WTC11 (cell line): ENCODE results near the gene SLC1A3. TPM values are rescaled to one million over a fixed set of nuclear protein-coding genes. Genes with fewer than 3 reads are reported as not detected.
A peak's percentile ranks its signal among the peaks of the same experiment; 100 is the strongest.

Source experiments
- ATAC-seq: fragments of 200-7000 bp; cut with Tn5 transposase; 2 replicates; pipeline ENCODE4 v1.10.0; 2021; ENCODE audit warnings: mild to moderate bottlenecking, moderate library complexity
- CTCF ChIA-PET: fragments of 300-600 bp; sonication (Branson Sonifier 250); formaldehyde crosslinking; loops from one replicate; lab custom pipeline; 2021; ENCODE audit warnings: antibody characterized with exemption; lab: Charles Lee
- POLR2A ChIA-PET: fragments of 350-600 bp; sonication (Branson Sonifier 250); formaldehyde crosslinking; loops from one replicate; lab custom pipeline; 2021; ENCODE audit warnings: antibody characterized with exemption; lab: Charles Lee
- DNase-seq: peaks from one replicate; pipeline ENCODE4 v3.0.0; 2021; ENCODE audit warnings: low spot score
- H3K27ac Mint-ChIP-seq: 2 replicates; pipeline ENCODE4 v1.8.0; 2021; ENCODE audit warnings: mixed read lengths
- H3K27me3 Mint-ChIP-seq: 2 replicates; pipeline ENCODE4 v1.8.0; 2021; ENCODE audit warnings: low read depth, mild to moderate bottlenecking, moderate library complexity, mixed read lengths
- H3K36me3 Mint-ChIP-seq: 2 replicates; pipeline ENCODE4 v1.8.0; 2021; ENCODE audit warnings: mixed read lengths
- H3K4me1 Mint-ChIP-seq: 2 replicates; pipeline ENCODE4 v1.8.0; 2022; ENCODE audit warnings: mixed read lengths
- H3K4me3 Mint-ChIP-seq: 2 replicates; pipeline ENCODE4 v1.8.0; 2021; ENCODE audit warnings: mild to moderate bottlenecking, moderate library complexity, mixed read lengths
- H3K9me3 Mint-ChIP-seq: 2 replicates; pipeline ENCODE4 v1.8.0; 2021; ENCODE audit warnings: mixed read lengths
- ATF6 ChIP-seq: sonication (generic); formaldehyde crosslinking; IDR thresholded peaks from 2 replicates; pipeline ENCODE4 v1.8.1; 2023; ENCODE audit warnings: mild to moderate bottlenecking, missing genetic modification reagents
- CBFB ChIP-seq: sonication (generic); formaldehyde crosslinking; IDR thresholded peaks from 2 replicates; pipeline ENCODE4 v1.8.1; 2022; ENCODE audit warnings: mild to moderate bottlenecking, low read depth, missing genetic modification reagents
- KAT7 ChIP-seq: sonication (generic); formaldehyde crosslinking; IDR thresholded peaks from 2 replicates; pipeline ENCODE4 v1.8.1; 2023; ENCODE audit warnings: missing genetic modification reagents, mild to moderate bottlenecking, borderline replicate concordance
- MXD4 ChIP-seq: fragments of 250-450 bp; sonication (Bioruptor Pico); IDR thresholded peaks from 2 replicates; pipeline ENCODE4 v1.8.0; 2021; ENCODE audit warnings: mild to moderate bottlenecking, moderate library complexity, borderline replicate concordance
- NFATC4 ChIP-seq: fragments of 250-450 bp; sonication (Bioruptor Pico); IDR thresholded peaks from 2 replicates; pipeline ENCODE4 v1.9.0; 2021; ENCODE audit warnings: mild to moderate bottlenecking
- PREB ChIP-seq: sonication (generic); formaldehyde crosslinking; IDR thresholded peaks from 2 replicates; pipeline ENCODE4 v1.8.1; 2022; ENCODE audit warnings: mild to moderate bottlenecking, missing genetic modification reagents, moderate library complexity, borderline replicate concordance
- SMAD3 ChIP-seq: sonication (generic); formaldehyde crosslinking; IDR thresholded peaks from 2 replicates; pipeline ENCODE4 v1.8.0; 2022; ENCODE audit warnings: missing genetic modification reagents, mild to moderate bottlenecking, borderline replicate concordance
- SOX15 ChIP-seq: fragments of 250-450 bp; sonication (Bioruptor Pico); IDR thresholded peaks from 2 replicates; pipeline ENCODE4 v1.9.0; 2021; ENCODE audit warnings: mild to moderate bottlenecking
- USF2 ChIP-seq: sonication (generic); formaldehyde crosslinking; IDR thresholded peaks from 2 replicates; pipeline ENCODE4 v1.8.1; 2023; ENCODE audit warnings: mild to moderate bottlenecking, missing genetic modification reagents, moderate library complexity
- ZNF263 ChIP-seq: sonication (generic); formaldehyde crosslinking; IDR thresholded peaks from 2 replicates; pipeline ENCODE4 v1.8.1; 2022; ENCODE audit warnings: low read depth, mild to moderate bottlenecking, moderate library complexity, missing genetic modification reagents
- ZNF281 ChIP-seq: sonication (generic); formaldehyde crosslinking; IDR thresholded peaks from 2 replicates; pipeline ENCODE4 v1.8.0; 2023; ENCODE audit warnings: mild to moderate bottlenecking, missing genetic modification reagents
- ZNF317 ChIP-seq: sonication (generic); formaldehyde crosslinking; IDR thresholded peaks from 2 replicates; pipeline ENCODE4 v1.8.1; 2023; ENCODE audit warnings: low read depth, mild to moderate bottlenecking, moderate library complexity, missing genetic modification reagents, borderline replicate concordance
- total RNA-seq: library from RNA; stranded (reverse); gene quantifications from 3 replicates; pipeline ENCODE4 v1.2.3, GENCODE V29; 2021
- TF ChIP-seq, protein P1 (sequence below): sonication (generic); formaldehyde crosslinking; conservative IDR thresholded peaks from 2 replicates; pipeline ENCODE4 v1.8.1; 2023; ENCODE audit warnings: mild to moderate bottlenecking, low read depth, missing genetic modification reagents, moderate library complexity
- TF ChIP-seq, protein P2 (sequence below): fragments of 250-450 bp; sonication (Bioruptor Pico); IDR thresholded peaks from 2 replicates; pipeline ENCODE4 v1.8.0; 2021; ENCODE audit warnings: mild to moderate bottlenecking

SLC1A3 gene
- total RNA-seq, 1 experiment from 2014 or later, result 77.9 TPM

DNA sequence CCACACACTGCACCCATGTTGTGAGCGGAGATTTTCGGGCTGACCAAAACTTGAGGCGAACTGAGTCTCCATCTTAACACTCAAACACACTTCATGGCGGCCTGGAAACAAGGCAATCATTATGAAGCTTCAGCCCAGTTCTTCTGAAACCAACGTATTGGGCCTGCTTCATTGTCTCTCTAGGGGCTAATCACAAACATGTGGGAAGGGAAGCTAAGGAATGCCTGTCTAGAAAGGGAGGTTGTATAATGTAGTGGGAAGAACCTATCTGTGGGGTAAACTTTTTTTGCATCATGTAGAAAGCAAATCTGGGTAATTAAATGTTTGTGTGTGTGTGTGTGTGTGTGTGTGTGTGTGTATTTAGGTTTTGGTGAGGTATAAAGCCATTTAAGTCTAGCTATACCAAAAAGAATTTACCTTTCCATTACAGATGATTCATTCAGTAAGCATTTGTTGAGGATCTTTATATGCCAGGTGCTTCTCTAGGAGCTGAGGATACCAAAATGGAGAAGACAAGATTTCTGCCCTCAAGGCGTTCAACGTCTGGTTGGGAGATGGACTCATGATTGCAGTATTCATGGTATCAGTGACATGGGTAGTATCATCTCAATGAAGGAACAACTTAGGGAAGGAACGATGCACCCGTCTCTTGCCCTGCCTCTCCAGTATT, 29.4 kb downstream of the SLC1A3 start:
- ChIA-PET POLR2A (no interaction called here), CTCF (interaction anchor here (1.4 kb wide), 1 partner anchor 55 kb away, joined by 3 read pairs; no protein-coding TSS in a partner anchor)
- no peak for TF ChIP-seq SOX15
- no peak for TF ChIP-seq PREB
- no peak for TF ChIP-seq KAT7 (CRISPR knock-in tag)
- no peak for TF ChIP-seq ZNF263 (CRISPR knock-in tag)
- no peak for TF ChIP-seq USF2 (CRISPR knock-in tag)
- TF ChIP-seq ZNF281 (CRISPR knock-in tag), result no peak
- TF ChIP-seq NFATC4 (CRISPR knock-in tag), result no peak
- no peak for TF ChIP-seq ATF6 (CRISPR knock-in tag)
- TF ChIP-seq MXD4 (CRISPR knock-in tag), result no peak
- Mint-ChIP-seq H3K27ac (peak overlapping the region; percentile 44; the same call in 1 of the 2 replicates), H3K4me1 (peaks cover 8% of the 10 kb centered on the region), H3K9me3 (no peaks in the 10 kb centered on the region), H3K27me3 (no peaks in the 10 kb centered on the region), H3K36me3 (peaks cover 46% of the 10 kb centered on the region), H3K4me3 (no peak overlapping the region)
- ATAC-seq, result no peak
- DNase-seq, result no peak

DNA sequence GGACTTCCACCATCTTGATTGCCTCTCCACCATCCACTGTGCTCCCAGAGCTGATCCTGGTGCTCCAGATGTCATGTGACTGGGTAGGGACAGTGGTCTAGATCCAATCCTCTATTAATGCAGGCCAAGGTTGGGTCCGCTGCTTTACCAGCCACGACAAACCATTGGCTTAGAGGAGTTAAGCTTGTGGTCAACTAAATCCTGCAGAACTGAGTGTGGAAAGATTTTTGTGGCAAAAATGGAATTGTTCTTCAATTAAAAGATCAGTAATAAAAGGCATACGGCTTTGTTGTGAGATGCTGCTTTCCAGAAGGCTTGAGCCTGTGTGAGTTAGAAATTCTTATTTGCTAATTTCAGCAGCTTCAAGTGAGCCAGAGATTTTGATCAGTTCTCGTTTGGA, 30.7 kb downstream of the SLC1A3 start:
- TF ChIP-seq, protein P1, sequence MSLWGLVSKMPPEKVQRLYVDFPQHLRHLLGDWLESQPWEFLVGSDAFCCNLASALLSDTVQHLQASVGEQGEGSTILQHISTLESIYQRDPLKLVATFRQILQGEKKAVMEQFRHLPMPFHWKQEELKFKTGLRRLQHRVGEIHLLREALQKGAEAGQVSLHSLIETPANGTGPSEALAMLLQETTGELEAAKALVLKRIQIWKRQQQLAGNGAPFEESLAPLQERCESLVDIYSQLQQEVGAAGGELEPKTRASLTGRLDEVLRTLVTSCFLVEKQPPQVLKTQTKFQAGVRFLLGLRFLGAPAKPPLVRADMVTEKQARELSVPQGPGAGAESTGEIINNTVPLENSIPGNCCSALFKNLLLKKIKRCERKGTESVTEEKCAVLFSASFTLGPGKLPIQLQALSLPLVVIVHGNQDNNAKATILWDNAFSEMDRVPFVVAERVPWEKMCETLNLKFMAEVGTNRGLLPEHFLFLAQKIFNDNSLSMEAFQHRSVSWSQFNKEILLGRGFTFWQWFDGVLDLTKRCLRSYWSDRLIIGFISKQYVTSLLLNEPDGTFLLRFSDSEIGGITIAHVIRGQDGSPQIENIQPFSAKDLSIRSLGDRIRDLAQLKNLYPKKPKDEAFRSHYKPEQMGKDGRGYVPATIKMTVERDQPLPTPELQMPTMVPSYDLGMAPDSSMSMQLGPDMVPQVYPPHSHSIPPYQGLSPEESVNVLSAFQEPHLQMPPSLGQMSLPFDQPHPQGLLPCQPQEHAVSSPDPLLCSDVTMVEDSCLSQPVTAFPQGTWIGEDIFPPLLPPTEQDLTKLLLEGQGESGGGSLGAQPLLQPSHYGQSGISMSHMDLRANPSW (CRISPR knock-in tag), result no peak
- TF ChIP-seq ZNF317 (CRISPR knock-in tag), result no peak
- TF ChIP-seq SMAD3 (CRISPR knock-in tag), result no peak
- TF ChIP-seq, protein P2, sequence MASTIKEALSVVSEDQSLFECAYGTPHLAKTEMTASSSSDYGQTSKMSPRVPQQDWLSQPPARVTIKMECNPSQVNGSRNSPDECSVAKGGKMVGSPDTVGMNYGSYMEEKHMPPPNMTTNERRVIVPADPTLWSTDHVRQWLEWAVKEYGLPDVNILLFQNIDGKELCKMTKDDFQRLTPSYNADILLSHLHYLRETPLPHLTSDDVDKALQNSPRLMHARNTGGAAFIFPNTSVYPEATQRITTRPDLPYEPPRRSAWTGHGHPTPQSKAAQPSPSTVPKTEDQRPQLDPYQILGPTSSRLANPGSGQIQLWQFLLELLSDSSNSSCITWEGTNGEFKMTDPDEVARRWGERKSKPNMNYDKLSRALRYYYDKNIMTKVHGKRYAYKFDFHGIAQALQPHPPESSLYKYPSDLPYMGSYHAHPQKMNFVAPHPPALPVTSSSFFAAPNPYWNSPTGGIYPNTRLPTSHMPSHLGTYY, result no peak
- no peak for TF ChIP-seq CBFB
- no peaks in the 10 kb centered on the region for H3K27me3 Mint-ChIP-seq
- ChIA-PET CTCF (interaction anchor here (1.0 kb wide), 1 partner anchor 53 kb away, joined by 3 read pairs; no protein-coding TSS in a partner anchor), POLR2A (no interaction called here)
- peaks cover 38% of the 10 kb centered on the region for H3K36me3 Mint-ChIP-seq
- H3K4me1 Mint-ChIP-seq, result peaks cover 8% of the 10 kb centered on the region
- H3K9me3 Mint-ChIP-seq, result no peaks in the 10 kb centered on the region
- DNase-seq (no peak), ATAC-seq (no peak)
- no peak overlapping the region for H3K4me3 Mint-ChIP-seq
- H3K27ac Mint-ChIP-seq, result peak overlapping the region; percentile 60; the same call in 1 of the 2 replicates
